GM21737 (cell line): ENCODE results near the gene L3MBTL2.

Experiments used
- ATAC-seq: cut with Tn5 transposase; IDR thresholded peaks from one replicate; pipeline ENCODE4 v1.9.1; 2021; ENCODE audit warnings: mild to moderate bottlenecking, moderate library complexity; ENCODE audit not compliant: unreplicated experiment

The L3MBTL2 gene

GRCh38 chr22:41264408-41264941 lies 59.4 kb downstream of the L3MBTL2 start:
- no peak for ATAC-seq

DNA sequence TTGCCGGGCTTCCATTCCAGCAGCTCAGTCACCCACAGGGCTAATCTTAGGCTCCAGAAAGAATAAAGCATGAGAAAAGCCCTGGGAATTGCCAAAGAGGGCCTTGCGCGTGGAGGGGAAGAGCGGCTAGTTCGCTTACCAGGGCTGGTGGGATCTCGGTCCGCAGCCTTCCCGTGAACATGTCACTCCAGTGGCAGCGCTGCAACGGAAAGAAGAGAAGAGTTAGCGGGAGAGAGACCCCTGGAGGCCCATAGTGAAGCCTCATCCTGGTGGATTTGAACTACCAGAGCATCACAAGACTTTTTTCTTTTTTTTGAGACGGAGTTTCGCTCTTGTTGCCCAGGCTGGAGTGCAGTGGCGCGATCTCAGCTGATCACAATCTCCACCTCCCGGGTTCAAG lies 62.8 kb downstream of the L3MBTL2 start:
- no peak for ATAC-seq

DNA sequence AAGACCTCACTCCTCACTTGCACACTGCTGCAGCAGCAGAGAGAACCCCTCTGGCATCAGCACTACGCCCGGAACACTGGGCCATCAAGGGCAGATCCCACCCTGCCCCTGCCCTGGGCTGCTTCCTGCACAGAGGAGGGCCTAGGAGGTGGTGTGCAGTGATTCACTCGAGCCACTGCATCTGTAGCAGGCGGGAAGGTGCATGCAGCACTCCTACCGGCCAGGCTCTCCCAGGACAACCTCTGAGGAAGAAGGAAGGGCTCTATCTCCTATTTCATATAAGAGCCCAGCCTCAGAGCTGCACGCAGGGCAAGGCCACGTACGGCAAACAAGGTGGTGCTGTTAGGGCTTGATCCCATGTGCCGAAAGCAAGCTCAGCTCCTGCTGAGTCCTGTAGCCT lies 66.7 kb downstream of the L3MBTL2 start:
- no peak for ATAC-seq

- no peak for ATAC-seq
Observed at GRCh38 chr22:41273128-41273527, 68.0 kb downstream of the L3MBTL2 start.

- no peak for ATAC-seq
Observed at GRCh38 chr22:41274856-41275255, 69.7 kb downstream of the L3MBTL2 start.

- no peak for ATAC-seq
Observed at GRCh38 chr22:41280065-41280464, 75.0 kb downstream of the L3MBTL2 start.

DNA sequence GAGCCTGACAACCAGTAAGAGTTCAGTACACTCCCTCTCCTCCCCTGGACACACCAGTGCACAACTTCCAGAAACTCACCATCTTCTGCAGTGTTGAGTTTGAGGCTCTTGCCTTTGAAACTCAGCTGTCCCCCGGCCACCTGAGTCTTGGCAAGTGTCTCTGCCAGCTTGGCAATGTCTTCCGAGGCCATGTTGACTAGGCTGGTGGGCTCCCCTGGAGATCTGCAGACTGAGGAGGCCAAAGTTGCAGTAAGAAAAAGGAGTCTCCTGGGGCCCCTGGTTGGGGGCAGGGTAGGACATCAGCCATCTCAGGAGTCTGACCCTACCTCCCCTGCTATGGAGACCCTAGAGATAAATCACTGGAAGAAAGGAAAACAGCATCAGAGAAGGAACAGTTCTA lies 75.7 kb downstream of the L3MBTL2 start:
- ATAC-seq = no peak
